ENCODE measurements around the gene DOK5.
A peak's percentile ranks its signal among the peaks of the same experiment; 100 is the strongest.

The DOK5 gene

DNA sequence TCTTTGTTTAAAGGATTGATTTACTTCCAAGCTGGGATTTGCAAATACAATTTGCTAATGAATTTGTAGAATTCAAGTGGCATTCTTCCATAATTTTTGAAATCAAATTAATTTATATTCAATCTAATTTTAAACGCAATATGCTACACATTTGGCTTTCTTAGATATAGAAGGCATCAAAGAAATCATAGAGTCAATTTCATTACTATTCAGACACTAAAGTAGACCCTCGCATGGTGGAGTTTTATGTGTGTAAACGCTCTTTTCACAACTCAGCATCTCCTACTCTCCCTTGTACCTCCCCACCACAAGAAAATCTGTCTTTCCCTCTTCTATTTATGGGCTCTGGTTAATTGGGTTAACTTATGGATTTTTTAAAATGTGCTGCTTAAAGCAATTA is 144.3 kb downstream of the DOK5 start:
- DNase-seq, result no peak

DNA sequence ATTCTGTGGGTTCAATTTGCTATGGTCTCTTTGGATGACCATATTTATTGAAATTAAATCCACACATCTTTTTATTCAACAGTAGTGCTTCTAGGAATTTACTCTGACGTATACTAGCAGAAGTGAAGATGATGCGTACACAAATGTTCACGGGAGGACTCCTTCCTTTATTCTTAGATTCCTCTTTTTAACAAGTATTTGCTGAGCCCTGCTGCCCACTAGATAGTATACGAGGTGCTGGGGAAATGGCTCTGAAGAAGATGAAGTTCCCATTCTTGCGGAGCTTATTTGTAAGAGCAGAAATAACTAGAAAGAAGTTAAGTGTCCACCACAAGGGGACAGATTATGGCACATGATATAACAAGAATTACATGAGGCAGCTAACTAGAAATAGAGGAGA is 145.2 kb downstream of the DOK5 start:
- no peak for DNase-seq

DNA sequence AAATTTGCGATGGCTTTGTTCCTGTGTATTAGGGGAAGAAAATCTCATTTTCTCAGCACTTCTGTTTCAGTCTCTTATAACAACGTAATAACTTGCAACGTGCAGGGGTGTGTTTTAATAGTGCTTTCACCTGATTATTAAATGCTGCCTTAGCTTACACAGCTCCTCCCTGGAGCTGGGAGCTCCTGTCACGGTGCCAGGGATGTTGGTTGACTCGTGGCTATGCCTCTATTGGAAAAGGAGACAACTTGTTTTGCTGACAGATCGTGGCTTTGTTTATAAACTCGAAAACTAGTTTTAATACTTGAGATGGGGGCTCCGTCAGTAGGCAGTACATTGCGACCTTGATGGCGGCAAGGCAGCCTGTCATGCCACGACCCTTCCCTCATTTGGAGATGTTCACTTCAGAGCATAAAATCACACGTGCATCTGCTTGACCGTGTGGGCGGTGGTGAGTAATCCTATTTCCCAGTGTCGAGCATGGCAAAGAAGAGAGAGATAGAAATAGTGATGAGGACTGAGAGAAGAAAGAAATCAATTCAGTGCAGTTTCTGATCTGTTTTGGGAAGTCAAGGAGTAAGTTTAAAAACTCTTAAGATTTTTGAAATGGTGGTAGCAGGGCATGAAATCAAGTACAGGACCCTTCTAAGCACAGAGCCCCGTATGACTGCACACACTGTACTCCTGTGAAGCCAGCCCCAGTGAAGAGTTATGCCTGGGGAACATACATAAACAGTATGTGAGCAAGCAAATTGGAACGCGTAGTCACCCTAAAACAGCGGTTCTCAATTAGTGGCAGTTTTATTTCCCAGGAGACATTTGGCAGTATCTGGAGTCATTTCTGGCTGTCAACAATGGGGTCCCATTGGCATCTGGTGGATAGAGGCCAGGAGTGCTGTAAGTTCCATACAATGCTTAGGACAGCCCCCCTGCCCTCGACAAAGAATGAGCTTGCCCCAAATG is 147.2 kb downstream of the DOK5 start:
- no peak for DNase-seq

DNA sequence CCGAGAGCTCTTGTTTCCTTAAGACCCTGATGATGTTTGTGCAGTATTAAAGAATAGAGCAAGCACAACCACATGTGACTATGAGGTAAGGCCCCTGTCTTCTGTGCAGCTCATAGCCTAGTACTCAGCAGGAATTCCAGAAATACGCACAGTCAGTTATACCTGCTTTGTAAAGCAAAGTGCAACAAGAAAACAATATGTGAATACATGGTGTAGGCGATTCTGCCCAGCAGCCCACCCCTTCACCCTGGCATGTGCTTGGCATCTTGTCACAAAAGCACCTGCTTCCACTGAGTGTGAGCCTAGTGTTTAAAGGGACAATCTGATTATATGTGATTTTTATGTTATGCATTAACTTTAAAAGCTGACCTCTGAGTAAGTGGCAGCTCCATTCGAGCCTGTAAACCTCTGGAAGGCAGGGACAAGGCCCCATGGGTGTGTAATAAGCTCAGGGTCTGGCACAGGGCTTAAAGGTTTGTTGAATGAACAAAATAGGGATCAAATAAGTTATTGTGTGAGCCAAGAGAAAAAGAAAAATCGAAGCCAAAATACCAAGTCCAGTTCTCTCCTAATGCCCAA is 148.7 kb downstream of the DOK5 start:
- DNase-seq, result no peak

DNA sequence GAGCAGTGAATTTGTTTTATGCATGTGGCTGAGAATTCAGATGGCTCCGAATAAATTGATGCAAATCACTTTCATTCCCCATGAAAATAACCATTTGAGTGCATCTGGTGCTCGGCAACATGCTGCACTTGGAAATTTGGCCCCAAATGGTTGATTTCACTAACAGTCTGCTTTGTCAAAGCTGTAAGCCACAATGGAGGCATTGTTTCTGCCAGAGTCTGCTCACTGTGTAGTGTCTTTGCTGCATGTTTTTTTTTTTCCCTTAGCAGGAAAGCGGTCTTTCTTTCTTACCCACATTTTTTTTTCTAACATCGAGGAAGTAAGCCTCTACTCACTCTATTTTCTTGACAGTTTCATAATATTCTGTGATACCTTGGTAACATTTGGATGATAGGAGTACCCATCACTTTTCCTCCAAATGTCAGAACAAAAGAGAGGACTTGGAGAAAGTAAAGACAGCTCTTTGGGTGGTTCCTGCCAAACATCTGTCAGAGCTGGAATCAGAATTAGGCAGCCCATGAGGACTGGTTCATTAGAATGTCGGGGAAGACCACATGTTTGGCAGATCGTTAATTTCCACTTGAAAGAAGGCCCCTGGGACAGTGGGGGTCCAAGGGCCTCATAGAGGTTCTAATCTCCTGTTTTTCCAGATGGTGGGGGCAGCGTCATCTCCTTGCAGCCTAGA is 149.5 kb downstream of the DOK5 start:
- DNase-seq, result no peak

DNA sequence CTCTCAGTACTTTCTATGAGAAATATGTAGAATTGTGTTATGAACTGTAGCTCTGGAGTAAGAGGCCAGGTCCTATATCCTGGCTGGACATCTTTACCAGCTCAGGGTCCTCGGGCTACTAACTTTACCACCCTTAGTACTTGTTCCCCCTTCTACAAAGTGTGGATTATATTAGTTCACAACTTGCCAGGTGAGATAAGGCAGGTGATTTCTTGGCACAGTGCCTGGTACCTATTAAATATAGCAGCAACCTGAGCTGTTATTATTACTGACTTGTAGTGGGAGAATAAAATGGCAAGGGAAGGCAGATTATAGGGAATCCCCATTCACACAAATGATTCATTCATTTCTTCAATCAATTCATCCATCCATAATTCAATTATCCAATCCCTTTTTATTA is 150.1 kb downstream of the DOK5 start:
- DNase-seq, result no peak

DNA sequence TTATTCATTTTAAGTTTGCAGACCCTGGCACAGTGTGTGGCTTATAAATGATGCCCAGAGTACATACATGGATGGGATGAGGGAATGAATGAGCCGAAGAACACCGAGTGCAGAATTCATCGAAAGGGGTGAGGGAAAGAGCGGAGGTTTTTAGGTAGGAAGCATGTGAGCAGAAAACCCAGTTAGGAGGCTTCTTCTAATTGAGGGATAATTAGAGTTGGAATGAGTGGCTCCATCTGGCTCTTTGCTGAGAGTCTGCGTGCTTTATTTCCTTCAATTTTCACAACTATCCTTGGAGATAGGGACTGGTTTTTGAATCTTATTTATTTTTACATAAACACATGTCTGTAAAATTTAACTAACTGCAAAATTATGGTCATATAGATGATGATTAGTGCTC is 150.7 kb downstream of the DOK5 start:
- no peak for DNase-seq

DNA sequence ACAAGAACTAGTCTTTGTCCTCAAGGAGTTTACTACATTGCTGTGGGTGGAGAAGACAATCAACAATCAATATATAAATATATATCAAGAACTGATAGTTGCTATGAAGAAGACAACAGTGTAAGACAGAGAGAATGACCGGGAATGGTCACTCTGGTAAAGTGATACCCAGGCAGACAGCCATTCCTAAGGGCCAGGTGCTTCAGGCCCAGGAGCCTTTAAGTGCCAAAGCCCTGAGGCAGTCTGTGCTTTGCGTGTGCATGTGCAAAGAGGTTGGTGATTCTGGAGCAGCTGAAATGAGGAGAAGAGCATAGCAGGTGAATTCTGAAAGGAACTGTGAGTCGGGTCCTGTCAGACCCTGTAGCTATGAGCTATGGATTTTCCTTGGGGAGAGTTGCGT is 154.2 kb downstream of the DOK5 start:
- no peak for DNase-seq

DNA sequence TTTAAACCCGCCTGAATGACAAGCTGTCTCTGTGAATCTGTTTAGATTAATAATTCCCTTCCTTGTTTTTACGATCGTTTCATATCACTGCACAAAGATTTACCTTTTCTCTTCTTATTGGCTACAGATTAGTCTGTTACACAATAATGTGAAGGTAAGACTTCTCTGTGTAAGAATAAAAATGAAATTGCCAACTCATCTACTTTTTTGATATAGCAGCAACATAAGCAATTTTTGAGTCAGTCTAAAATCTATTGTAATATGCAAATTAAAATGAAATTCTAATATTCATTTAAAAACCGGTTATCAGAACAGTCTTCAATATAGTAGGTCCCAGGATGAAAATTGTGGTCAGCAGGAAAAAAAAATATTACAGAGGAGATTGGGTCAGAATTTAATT is 155.2 kb downstream of the DOK5 start:
- no peak for DNase-seq

DNA sequence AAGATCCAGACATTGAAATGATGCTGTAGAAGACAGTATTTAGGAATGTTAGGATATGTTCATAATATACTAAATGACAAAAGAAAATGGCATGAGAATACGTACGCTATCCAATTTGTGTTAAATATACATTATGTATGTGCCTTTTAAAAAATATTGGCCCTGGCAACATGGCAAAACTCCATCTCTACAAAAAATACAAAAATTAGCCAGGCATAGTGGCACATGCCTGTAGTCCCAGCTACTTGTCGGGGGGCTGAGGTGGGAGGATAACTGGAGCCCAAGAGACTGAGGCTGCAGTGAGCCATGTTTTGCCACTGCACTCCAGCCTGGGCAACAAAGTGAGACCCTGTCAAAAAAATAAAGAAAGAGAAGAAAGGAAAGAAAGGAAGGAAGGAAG is 155.7 kb downstream of the DOK5 start:
- DNase-seq, result no peak

DNA sequence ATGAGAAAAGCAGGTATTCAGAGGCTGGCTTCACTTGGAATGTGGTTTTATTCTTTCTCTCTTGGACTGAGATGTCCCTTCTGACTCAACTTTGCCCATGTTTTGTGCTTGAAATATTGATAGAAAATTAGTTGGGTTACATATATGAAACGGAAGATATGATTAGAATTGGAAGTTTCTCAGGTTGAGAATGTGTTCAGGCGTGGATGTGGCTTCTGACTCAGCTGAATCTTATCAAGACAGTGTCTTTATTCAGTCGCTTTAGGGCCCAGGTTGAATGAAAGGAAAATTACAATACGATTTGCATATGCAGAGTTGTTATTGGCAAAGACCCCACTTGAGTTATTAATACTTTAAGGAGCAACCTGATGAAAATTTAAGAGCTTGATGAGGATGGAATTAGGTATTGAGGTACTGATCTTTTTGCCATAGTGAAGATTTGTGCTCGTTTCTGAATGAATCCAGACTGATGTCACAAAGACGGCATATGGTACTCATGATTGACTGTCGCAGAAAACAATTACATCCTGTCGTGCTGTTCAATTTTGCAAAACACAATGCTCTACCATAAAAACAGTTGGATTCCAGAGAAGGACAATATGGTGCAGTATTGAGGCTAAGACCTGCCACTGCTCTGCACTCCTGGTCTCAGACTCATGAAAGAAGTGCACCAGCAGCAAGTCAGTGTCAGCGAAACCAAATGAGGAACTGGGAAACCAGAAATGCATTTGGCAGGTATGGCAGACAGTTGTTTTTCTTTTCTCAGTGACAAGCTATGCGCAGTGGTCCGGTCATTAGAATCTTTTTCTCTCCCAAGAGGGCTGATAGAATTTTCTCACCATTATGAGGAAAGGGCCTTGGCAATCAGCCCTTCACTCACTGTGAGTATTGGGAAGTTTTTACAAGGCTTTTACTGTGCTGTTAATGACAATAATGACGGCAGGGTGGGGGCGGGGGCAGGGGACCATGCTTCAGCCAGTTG is 158.3 kb downstream of the DOK5 start:
- DNase-seq, result no peak

DNA sequence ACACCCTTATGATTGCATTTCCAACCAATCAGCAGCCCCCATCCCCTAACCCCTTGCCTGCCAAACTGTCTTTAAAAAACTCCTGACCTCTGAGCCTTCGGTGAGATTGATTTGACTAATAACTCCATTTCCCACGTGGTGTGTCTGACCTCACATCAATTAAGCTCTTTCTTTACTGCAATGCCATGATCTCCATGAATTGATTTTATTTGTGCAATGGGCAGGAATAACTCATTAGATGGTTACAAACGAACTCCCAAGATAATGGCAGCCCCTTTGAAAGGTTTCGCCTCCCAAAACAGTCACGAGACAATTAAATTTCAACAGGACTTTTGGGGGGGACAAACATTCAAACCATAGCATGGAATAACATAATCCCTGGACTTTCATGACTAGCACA is 161.2 kb downstream of the DOK5 start:
- DNase-seq, result no peak

DNA sequence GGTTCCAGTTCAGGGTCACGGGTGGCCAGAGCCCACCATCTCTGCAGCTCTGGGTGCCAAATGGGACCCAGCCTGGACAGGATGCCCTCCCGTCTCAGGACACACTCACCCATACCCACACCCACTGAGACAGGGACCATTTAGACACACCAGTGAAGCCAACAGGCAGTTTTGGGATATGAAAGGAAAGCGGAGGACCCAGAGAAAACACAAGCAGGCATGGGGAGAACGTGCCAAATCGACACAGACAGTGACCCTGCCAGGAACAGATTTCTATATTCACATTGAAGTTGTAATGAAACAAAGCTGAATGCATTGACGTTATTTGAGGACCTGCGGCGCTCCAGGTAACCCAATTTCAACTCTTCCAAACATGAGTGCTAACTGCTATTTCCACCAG is 164.5 kb downstream of the DOK5 start:
- no peak for DNase-seq

DNA sequence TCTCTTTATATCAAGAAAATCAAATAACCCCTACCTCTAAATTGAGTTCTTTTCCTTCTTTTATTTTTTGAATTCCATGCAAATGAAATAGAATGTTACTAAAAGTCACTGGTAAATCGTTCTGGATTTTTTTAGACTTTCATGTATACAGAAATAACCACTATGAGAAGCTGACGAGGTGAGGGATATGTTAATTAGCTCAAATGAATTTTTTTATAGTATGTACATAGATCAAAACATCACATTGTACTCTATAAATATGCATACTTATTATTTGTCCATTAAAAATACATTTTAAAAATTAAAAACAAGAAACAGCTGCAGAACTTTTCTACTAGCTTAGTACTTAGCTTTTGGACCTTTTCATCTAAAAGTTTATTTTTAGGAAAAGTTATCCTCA is 165.4 kb downstream of the DOK5 start:
- DNase-seq, result no peak

DNA sequence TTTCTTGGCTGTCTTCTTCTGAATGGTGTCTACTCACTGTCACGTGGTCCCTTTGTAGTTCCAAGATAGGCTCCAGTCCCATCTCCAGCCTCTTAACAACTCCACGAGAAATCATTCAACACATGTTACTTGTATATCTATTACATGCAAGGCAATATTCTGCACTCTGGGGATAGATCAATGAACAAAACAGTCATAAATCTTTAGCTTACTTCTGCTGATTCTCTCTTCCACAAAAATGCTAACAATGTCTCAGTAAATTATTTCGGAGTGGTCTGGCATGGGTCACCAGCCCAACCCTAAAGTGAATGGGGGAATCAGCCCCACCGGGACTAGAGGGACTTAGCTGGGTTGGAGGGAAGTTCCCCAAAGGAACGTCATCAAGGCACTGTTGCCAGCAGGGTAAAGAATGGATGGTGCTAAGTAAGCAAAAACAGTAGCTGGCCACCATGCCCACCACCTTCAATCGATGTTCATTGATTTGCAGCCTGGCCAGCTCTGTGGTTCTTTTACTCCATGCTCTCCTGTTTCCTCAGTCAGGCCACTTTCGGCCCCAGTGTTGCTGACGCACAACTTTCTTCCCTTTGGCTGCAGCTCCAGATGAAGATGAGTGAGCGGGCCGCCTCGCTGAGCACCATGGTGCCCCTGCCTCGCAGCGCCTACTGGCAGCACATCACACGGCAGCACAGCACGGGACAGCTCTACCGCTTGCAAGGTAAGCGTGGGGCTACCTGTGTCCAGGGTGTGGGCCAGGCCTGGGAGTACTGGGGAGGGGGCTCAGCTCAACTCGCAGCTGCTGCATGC is 167.7 kb downstream of the DOK5 start:
- DNase-seq, result no peak

DNA sequence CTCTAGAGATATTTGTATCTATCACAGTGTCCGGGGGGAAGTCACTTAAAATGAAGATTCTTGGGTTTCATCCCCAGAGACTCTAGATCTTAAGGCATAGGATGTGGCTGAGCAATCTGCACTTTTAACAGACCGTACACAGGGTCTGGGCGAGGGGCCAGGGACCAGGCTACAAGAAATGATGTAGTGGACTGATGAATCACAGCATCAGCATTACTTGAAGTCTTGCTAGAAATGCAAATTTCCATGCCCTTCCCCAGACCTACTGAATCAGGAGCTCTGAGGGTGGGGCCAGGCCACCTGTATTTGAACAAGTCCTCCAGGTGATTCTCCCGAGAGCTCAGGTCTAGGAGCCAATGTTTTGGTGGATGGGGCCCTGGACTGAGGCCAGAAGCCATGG is 168.4 kb downstream of the DOK5 start:
- no peak for DNase-seq

DNA sequence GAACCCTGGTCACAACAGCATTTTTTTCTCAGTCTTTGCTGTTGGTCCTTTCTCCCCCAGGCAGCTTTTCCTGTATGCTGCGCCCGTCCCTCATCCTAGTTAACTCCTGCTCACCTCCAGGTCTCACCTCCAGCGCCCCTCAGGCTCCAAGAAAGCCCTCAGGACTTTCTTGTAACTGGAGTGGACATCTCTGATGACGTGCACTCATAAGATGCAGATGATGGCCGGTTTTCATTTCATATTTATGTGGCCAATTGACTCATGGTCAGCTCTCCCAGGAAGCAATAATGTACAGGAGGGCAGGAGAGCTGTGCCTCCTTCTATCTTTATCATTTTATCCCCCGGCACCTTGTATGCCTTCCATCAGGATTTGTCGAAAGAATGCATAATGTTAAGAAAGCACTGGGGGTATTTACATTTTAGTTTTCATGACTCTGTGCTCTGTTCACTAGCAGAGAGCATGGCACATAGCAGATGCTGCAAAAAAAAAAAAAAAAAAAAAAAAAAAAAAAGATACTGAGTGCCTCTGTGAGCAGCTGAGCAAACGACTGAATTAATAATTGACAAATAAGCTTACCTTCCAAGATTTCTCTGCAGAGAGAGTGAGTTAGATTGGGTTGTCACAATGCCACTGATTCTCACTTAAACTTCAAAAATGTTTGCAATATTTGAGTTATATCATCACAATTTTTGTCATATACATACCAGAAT is 170.2 kb downstream of the DOK5 start:
- no peak for DNase-seq

DNA sequence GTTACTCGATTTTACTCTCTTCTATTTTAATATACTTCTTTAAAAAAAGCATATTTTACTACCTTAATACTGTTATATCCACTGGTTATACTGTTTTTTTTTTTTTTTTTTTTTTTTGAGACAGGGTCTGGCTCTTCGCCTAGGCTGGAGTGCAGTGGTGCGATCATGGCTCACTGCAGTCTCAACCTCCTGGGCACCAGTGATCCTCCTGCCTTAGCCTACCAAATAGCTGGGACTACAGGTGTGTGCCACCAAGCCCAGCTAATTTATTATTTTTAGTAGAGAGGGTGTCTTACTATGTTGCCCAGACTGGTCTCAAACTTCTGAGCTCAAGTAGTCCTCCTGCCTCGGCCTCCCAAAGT is 170.7 kb downstream of the DOK5 start:
- no peak for DNase-seq

DNA sequence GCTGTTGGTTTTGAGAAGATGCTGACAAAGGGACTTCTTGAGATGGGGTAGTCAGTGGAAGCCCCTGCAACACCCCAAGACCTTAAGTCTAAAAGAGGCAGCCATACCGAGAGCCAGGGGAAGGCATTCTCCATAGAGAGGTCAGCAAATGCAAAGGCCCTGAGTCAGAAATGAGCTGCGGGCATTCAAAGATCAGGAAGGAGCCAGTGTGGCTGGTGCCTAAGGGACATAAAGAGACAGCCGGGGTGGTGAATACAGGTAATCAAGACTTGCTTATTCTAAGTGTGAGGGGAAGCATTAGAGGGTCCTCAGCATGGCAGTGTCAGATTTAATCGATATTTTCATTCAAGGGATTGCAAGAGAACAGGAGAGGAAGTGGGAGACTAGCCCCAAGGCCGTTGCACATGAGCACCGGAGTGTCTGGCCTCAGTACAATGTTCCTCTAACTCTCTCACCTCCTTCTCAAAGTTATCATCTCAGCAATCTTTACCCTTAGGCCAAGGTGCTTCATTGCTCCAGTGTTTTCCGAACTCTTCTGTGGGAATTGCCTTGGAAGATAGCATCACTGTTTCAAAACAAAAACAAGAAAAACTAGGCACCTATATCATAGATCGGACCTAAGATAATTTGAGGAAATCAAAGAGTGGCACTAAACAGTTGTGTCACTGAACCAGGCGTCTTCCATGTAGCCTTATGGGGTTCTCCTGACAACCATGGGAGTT is 173.2 kb downstream of the DOK5 start:
- DNase-seq, result no peak

DNA sequence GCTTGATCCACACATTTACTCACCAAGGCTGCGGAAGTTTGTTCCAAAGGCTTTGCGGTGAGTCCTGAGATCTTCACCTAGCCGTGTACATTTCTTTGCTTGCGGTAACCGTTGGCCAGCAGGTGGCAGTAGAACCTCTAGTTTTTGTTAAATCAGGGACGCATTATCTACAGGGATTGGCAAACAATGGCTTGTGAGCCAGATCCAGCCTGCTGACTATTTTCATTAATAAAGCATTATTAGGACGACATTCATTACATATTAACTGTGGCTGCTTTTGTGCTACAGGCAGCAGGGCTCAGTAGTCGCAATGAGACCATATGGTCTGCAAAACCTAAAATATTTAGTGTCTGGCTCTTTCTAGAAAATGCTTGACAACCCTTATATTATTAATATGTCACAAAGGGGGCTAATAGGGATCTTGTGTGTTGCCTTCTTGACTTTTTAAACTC is 174.1 kb downstream of the DOK5 start:
- DNase-seq, result peak; percentile 36
